ENCODE measurements around the gene WNT5B. TPM values are rescaled to one million over a fixed set of nuclear protein-coding genes. Genes with fewer than 3 reads are reported as not detected.

WNT5B gene
- total and polyA plus RNA-seq, 4 donors, result 0.59 to 2.4 (median 0.97) TPM

DNA sequence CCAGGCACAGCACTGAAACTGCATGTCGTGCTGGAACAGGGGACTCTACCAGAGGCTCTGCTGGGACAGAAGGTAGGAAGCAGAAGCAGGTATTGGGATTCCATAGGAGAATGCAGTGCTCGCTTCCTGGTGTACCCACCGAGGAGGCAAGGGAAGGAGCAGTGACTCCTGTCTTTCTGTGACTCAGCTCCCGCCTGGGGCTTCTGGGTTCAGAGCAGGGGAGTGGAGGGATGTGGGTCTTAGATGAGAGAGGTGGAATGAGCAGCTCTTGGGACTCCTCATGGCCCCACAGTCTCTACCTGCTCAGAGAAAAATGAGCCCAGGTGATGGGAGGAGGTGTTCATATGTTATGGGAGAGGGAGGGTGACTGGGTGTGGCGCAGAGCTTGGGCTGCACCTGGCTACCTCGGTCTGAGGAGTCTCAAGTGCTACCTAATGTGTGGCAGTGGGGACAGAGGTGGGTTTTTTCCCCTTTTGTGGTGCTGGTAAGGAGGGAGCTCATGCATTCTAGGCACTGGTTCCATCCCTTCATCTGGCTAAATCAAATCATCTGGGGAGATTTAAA, 26.3 kb downstream of the WNT5B start:
- Histone ChIP-seq H3K9ac (ENCODE audit: low read depth in 1 of 2, low read length in 2 of 2) (no peak overlapping the region), H3K27ac (ENCODE audit: low read depth in 1 of 2, low read length in 2 of 2) (no peak overlapping the region), H3K36me3 (ENCODE audit: control insufficient read depth in 4 of 4, insufficient read depth in 3 of 4, low read depth in 1 of 4, low read length in 3 of 4) (no peaks in the 10 kb centered on the region), H3K9me3 (ENCODE audit: control insufficient read depth in 4 of 4, low read length in 3 of 4) (no peaks in the 10 kb centered on the region), H3K4me3 (ENCODE audit: low read depth in 1 of 3, low read length in 3 of 3) (no peak overlapping the region), H3K27me3 (ENCODE audit: control insufficient read depth in 4 of 4, insufficient read depth in 4 of 4, low read length in 3 of 4) (no peaks in the 10 kb centered on the region), H3K4me1 (ENCODE audit: control insufficient read depth in 4 of 4, insufficient read depth in 4 of 4, low read length in 3 of 4) (peaks cover 3 to 19% (median 13%) of the 10 kb centered on the region in 4 donors)
- WGBS, result 87% methylated on average over 6 of the region's 6 CpGs
- no peak for DNase-seq (ENCODE audit: low spot score)
- no peak for TF ChIP-seq EGR1 (IDR thresholded peaks at IDR 0.05; ENCODE audit: low read depth in 2 of 2)
- no peak for TF ChIP-seq HNF4G (IDR thresholded peaks at IDR 0.05)
- no peak for TF ChIP-seq FOXA1 (IDR thresholded peaks at IDR 0.05)
- TF ChIP-seq RAD21 (IDR thresholded peaks at IDR 0.05), result no peak
- no peak for TF ChIP-seq HNF4A (conservative IDR thresholded peaks at IDR 0.05)
- TF ChIP-seq, protein P1, sequence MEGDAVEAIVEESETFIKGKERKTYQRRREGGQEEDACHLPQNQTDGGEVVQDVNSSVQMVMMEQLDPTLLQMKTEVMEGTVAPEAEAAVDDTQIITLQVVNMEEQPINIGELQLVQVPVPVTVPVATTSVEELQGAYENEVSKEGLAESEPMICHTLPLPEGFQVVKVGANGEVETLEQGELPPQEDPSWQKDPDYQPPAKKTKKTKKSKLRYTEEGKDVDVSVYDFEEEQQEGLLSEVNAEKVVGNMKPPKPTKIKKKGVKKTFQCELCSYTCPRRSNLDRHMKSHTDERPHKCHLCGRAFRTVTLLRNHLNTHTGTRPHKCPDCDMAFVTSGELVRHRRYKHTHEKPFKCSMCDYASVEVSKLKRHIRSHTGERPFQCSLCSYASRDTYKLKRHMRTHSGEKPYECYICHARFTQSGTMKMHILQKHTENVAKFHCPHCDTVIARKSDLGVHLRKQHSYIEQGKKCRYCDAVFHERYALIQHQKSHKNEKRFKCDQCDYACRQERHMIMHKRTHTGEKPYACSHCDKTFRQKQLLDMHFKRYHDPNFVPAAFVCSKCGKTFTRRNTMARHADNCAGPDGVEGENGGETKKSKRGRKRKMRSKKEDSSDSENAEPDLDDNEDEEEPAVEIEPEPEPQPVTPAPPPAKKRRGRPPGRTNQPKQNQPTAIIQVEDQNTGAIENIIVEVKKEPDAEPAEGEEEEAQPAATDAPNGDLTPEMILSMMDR (IDR thresholded peaks at IDR 0.05; ENCODE audit: low read depth, low read length, missing input control), result no peak
- TF ChIP-seq RXRA (IDR thresholded peaks at IDR 0.05), result no peak
- TF ChIP-seq, protein P2, sequence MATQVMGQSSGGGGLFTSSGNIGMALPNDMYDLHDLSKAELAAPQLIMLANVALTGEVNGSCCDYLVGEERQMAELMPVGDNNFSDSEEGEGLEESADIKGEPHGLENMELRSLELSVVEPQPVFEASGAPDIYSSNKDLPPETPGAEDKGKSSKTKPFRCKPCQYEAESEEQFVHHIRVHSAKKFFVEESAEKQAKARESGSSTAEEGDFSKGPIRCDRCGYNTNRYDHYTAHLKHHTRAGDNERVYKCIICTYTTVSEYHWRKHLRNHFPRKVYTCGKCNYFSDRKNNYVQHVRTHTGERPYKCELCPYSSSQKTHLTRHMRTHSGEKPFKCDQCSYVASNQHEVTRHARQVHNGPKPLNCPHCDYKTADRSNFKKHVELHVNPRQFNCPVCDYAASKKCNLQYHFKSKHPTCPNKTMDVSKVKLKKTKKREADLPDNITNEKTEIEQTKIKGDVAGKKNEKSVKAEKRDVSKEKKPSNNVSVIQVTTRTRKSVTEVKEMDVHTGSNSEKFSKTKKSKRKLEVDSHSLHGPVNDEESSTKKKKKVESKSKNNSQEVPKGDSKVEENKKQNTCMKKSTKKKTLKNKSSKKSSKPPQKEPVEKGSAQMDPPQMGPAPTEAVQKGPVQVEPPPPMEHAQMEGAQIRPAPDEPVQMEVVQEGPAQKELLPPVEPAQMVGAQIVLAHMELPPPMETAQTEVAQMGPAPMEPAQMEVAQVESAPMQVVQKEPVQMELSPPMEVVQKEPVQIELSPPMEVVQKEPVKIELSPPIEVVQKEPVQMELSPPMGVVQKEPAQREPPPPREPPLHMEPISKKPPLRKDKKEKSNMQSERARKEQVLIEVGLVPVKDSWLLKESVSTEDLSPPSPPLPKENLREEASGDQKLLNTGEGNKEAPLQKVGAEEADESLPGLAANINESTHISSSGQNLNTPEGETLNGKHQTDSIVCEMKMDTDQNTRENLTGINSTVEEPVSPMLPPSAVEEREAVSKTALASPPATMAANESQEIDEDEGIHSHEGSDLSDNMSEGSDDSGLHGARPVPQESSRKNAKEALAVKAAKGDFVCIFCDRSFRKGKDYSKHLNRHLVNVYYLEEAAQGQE (IDR thresholded peaks at IDR 0.05), result no peak
- TF ChIP-seq, protein P3, sequence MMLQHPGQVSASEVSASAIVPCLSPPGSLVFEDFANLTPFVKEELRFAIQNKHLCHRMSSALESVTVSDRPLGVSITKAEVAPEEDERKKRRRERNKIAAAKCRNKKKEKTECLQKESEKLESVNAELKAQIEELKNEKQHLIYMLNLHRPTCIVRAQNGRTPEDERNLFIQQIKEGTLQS (IDR thresholded peaks at IDR 0.05), result no peak
- no peak for TF ChIP-seq YY1 (IDR thresholded peaks at IDR 0.05)
- TF ChIP-seq JUND (IDR thresholded peaks at IDR 0.05), result no peak

DNA sequence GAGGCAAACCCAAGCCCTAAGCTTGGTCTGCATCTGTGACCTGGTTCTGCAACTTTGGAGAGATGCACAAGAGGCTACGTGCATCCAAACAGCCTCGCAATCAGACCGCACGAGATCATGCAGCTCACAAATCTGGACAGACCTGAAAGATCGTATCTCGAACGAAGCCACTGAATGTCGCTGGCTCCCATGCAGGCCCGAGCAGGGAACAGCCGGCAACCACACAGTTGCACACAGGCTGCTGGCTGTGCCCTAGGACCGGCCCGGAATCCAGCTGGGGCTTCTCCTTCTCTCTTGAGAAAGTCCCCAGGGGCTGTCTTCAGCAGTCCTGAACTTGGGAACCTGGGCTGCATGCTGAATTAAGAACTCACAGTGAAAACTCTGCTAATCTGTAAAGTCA, 27.9 kb downstream of the WNT5B start:
- Histone ChIP-seq H3K9ac (ENCODE audit: low read depth in 1 of 2, low read length in 2 of 2) (no peak overlapping the region), H3K27ac (ENCODE audit: low read depth in 1 of 2, low read length in 2 of 2) (peak overlapping the region in 1 of 2 donors; percentile 19), H3K4me1 (ENCODE audit: control insufficient read depth in 4 of 4, insufficient read depth in 4 of 4, low read length in 3 of 4) (peaks cover 2 to 9% (median 3%) of the 10 kb centered on the region in 4 donors), H3K4me3 (ENCODE audit: low read depth in 1 of 3, low read length in 3 of 3) (no peak overlapping the region), H3K27me3 (ENCODE audit: control insufficient read depth in 4 of 4, insufficient read depth in 4 of 4, low read length in 3 of 4) (no peaks in the 10 kb centered on the region), H3K36me3 (ENCODE audit: control insufficient read depth in 4 of 4, insufficient read depth in 3 of 4, low read depth in 1 of 4, low read length in 3 of 4) (no peaks in the 10 kb centered on the region), H3K9me3 (ENCODE audit: control insufficient read depth in 4 of 4, low read length in 3 of 4) (no peaks in the 10 kb centered on the region)
- 95% methylated on average over 12 of the region's 12 CpGs for WGBS
- no peak for TF ChIP-seq NR2F2 (IDR thresholded peaks at IDR 0.05)
- no peak for TF ChIP-seq GABPA (IDR thresholded peaks at IDR 0.05 in 1 of 2, conservative IDR thresholded peaks at IDR 0.05 in 1 of 2)
- no peak for TF ChIP-seq RXRA (IDR thresholded peaks at IDR 0.05)
- no peak for TF ChIP-seq FOXA2 (IDR thresholded peaks at IDR 0.05)
- TF ChIP-seq SP1 (IDR thresholded peaks at IDR 0.05), result no peak
- no peak for TF ChIP-seq HNF4G (IDR thresholded peaks at IDR 0.05)
- TF ChIP-seq YY1 (IDR thresholded peaks at IDR 0.05), result no peak
- no peak for DNase-seq (ENCODE audit: low spot score)
